NOMO-1 treated with DMSO at 0.1 percent for 48 hours (cell line): ENCODE data around the gene NELFB.

Experiments used
- DNase-seq: peaks from one replicate; lab custom pipeline; 2025; ENCODE audit not compliant: unreplicated experiment; lab: John Stamatoyannopoulos, UW

The NELFB gene

DNA sequence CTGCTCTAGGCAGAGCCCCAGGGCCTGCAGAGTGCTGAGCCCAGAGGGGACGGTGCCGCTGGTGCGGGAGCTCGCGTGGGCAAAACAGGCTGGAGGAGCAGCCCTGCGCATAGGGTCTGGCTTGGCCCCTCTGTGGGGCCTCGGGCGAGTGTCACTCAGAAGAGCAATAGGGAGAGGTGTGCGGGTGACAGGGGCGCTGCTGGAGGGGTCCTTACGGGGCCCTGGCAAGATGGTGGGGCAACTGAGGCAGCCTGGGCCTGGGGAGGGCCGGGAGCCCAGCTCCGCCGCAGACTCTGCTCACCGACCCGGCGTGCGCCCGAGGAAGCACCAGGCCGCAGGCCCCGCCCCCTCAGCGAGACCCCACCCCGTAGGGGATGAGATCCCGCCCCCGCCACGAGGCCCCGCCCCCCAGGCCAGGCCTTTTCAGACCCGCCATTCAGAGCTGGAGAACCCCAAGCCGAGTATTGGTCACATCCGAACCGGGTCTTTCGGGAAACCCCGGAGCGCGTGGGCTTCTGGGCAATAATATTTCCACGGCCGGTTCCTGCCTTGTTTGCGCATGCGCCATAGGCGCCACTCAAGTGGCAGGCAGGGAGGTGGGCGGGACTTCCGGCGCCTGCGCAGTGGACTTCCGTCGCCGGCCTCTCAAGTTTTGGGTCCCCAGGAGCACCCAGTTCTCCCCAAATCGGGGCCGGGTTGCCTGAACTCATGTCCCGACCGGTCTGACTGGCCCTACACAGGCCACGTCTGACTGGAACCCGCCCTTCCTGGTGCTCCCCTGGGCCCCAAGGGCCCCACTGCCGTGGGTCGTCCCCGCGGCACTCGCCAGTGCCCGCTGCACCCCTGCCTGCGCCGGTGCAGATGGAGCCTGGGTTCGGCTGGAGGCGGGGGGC, 31.8 kb upstream of the NELFB start:
- DNase-seq: peak; percentile 99

DNA sequence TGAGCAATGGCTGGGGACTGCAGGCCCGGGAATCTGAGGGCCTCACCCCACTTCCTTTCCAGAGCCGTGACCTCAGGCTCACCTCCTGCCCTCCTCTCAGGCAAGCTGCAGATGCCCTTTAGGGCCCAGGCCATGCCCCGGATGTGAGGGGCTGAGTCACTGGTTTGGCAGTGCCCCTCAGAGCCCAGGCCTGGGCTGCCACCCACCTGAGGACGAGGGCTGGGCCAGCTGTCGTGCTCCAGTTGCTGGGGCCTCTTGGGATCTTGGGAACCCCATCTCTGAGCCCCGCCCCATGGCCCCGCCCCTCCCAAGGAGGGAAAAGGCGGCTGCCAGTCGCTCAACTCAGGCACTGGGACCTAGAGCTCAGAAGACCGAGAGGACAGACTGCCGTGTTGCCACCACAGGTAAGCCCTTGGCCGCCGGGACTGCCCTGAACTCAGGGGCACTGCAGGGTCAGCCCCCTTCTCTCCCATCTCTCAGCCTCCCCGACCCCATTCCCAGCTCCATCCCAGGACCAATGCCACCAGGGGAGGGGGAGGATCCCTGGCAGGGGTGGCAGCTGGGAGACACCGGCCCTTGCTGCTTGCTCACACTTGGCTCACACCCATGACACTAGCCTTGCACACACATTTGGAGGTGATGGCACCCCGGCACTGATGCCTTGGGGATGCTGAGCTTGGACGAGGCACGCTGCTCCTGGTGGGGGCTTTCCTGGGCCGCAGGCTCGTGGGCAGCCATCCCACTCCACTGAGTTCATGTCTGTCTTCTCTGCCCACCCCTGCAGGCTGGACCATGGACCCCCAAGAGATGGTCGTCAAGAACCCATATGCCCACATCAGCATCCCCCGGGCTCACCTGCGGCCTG, 30.1 kb upstream of the NELFB start, which contains the start of gene CYSRT1:
TSS of gene CYSRT1 (plus strand) at position 345 of the 865 bp plus-strand sequence. CDS start at position 793, 448 bp downstream.
- DNase-seq: peak; percentile 18

DNA sequence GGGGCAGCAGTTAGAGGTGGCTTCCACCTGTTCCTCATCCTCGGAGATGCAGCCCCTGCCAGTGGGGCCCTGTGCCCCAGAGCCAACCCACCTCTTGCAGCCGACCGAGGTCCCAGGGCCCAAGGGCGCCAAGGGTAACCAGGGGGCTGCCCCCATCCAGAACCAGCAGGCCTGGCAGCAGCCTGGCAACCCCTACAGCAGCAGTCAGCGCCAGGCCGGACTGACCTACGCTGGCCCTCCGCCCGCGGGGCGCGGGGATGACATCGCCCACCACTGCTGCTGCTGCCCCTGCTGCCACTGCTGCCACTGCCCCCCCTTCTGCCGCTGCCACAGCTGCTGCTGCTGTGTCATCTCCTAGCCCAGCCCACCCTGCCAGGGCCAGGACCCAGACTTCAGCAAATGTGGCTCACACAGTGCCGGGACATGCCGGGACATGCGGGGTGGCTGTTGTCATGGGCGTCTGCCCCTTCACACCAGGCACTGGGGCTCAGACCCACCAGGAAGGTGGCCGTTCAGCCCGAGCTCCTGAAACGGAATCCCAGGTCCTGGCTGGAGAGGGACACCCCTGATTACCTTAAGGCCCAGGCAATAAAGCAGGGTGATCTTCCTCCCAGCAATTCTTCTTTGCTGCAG, 29.3 kb upstream of the NELFB start:
- no peak for DNase-seq

DNA sequence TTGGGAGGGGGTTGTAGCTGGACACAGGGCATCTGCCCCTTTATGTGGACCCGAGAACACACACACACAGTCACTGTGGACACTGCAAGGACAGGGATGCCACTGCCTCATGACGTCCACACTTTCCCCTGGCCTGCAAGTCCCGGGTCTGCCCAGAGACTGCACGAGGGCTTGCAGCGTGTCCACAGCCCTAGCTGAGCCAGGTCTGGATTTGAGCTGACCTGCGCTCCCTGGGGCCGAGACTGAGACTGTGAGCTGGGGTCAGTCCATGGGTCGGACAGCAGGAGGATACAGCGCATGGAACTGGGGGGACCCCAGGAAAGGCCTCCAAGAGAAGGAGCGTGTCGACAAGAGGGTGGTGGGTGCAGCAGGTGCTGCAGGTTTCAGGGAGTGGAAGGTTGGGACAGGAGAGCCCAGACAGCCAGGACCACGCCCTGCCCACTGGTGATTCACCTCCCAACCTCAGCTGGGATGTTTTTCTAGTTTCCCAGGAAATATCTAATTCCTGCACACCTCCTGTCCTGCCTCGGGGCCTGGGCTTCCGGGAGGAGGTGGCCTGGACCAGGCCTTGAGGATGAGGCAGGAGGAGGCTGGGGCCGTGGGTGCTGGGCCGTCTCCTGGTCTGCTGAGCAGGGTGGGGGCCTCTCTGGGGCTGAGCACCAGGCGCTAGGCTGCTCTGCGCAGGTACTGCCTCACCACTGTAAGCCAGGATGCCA, 28.6 kb upstream of the NELFB start:
- no peak for DNase-seq

DNA sequence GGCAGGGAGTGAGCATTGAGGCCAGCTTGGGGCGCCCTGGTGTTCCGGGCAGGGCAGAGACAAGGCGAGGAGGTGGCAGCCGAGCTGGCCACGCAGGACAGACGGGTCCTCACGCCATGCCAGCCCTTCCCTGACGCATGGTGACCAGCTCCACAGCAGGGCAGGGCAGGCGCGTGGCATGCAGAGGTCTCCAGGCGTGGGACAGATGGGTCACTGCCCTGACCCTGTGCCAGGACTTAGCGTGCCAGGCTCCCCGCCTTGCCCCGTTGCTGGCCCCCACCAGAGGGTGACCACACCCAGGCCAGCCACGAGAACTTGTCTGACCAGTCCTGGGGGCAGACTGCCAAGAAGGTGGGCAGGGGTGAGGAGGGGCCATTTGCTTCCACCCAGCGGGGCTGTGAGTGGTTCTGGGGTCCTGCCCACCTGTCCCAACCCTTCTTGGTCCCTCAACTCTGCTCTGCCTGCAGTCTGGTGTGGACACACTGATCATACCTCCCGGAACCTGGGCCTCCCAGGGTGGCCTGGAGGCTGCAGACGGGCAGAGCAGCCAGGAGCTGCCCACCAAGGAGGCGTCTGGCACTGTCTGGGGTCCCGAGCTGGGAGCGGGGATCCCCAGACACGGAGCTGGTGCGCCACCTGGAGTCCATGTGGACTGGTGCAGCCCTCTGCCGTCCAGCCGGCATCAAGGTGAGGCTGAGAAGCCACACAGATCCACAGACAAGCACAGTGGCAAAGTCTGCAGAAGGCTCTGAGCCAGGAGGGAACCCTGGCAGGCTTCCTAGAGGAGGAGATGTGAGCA, 27.9 kb upstream of the NELFB start, which contains the start of gene RNF224:
TSS of gene RNF224 (plus strand) at position 449 of the 799 bp plus-strand sequence. CDS start 834 bp downstream, outside the sequence.
- peak; percentile 83 for DNase-seq

DNA sequence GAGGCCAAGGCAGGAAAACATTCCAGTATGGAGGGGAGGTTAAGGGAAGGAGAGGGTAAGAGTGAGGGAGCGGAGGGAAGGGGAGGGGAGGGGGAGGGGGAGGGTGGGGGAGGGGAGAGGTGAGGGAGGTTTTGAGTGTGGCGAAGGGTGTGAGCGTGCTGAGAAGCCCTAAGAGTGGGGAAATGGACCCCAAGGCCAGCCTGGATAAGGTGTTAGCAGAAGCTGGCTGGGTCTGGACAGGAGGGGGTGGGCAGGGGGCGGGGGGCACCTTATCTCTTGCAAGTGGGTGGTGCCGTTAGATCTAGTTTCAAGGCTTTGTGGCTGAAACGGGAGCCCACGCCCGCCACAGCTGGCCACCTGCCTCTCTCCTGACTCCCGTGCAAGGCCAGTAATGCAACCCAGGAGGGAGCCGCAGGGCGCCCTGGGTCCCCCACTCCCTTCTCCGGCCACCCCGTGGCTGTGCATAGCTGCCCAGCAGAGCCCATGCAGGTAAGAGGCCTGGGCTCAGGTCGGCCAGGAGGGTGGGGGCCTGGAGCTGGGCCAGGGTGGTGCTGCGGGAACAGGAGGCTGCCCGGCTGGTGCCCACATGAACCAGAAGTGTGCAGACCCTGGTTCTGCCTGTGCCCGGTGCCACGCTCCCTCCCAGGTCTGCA, 27.1 kb upstream of the NELFB start:
- no peak for DNase-seq

DNA sequence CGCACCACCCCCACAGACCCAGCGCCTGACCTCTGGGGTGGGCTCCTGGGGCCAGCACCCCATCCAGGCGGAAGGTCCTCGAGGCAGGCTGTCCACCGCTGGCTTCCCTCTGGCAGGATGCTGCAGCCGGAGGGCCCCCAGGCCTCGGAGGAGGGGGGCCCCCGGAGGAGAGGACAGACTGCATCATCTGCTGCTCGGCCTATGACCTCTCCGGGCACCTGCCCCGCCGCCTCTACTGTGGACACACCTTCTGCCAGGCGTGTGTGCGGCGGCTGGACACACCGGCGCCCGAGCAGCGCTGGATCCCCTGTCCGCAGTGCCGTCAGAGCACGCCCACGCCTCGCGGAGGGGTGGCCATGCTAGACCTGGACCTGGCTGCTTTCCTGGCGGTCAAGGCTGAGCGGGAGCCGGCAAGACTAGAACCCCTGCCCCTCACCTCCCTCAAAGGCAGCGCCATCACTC, 26.6 kb upstream of the NELFB start:
- DNase-seq: no peak

DNA sequence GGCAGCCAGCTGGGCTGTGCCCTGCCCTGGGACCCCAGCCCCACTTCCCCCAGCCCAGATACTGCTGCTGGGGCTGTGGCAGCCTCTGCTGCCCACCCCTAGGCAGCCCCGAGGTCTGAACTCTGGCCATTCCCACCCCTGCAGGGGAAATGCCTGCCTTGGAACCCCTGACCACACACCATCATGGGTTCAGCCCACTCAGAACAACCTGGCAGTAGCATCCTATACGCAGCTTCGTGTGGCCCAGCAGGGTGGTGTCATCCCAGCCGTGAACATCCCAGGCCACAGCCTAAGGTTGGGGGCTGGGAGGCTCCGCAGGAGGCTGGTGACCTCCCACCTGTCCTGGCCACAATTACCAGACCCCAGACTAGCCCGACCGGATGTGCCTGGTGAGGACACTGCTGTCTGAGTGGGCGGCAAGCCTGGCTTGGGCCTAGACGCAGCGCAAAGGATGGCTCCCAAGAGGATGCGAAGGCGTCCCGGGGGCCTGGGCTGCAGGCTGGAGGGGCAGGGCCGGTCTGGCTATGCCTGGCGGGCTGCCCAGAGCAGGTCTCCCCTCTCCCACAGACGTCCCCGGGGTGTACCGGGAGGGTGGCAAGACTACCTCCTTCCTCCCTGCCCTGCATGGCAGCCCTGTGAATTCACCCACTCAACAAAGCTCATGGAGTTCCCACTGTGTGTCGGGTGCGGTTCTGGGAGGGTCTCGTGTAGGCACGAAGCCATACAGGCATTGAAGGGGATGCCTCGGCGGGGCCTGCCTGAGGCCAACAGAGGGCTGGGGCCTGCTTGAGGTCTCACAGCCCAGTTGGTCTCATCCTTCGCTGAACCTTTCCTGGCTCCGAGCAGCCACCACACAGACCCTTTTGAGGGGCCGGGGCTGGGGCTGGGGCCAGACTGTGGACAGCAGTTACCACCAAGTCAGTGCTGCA, 25.9 kb upstream of the NELFB start:
- DNase-seq: no peak

DNA sequence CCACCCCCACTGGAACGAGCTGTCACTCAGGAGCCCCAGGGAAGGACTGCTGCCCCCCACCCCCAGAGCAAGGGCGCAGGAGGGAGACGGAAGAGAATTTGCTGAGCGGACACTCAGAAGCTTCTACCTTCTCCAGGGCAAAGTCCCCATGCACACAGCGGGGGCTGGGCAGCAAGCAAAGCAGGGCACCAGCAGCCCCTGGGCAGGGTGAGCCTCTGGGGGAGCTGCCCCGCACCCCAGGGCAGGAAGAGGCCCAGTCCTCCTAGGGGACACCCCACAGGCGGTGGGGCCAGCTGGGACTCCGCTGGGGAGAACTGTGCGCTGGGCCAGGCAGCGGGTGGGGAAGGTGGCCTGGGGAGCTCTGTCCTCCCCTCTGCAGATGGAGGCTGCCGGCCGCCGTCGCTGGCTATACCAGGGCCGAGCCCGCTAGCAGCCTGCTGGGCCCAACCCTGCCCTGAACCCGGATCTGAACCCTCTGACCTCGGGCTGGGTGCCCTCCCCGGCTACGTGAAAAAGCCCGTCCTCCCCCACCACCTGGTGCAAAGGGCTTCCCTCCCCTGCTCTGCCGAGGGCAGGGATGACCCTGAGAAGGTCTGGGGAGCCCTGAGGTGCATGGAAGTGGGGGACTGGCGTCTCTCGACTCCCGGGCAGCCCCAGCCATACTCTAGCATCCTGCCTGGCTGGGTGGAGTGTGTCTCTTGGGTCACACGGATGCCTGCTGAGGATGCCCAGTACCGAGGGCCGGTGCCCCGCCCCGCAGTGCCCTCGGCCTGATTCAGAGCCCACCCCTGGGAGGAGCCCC, 25.0 kb upstream of the NELFB start:
- no peak for DNase-seq

DNA sequence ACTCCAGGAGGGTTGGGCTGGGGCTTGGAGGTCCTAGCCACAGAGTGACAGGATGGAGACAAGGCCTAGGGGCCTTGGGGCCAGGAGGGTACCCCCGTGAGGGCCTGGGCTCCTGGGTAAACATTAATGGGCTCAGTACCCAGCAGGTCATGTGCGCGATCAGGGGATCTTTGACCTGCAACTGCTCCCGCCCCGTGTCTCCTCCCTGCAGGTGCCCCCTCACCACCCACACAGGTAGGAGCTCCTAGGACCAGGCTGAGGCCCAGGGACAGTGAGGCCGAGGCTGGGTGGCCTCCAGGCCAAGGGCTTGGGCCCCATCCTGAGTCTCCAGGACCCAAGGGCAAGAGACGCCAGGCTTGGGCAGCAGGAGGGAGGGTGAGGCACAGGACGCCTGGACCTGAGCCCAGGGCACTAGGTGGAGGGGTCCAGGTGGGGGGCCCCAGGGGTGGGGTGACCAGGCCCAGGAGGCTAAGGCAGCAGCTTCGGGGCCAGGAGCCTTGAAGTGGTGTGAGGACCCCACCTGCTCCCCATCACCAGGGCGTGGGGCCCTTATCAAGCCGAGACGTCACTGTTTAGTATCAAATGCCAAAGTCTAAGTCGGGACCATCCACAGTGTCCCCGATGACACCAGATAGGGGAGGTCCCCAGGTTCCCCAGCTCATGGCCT, 24.3 kb upstream of the NELFB start, which contains the start of gene SLC34A3:
TSS of gene SLC34A3 (plus strand) at position 197 of the 667 bp plus-strand sequence. CDS start 802 bp downstream, outside the sequence.
- no peak for DNase-seq

DNA sequence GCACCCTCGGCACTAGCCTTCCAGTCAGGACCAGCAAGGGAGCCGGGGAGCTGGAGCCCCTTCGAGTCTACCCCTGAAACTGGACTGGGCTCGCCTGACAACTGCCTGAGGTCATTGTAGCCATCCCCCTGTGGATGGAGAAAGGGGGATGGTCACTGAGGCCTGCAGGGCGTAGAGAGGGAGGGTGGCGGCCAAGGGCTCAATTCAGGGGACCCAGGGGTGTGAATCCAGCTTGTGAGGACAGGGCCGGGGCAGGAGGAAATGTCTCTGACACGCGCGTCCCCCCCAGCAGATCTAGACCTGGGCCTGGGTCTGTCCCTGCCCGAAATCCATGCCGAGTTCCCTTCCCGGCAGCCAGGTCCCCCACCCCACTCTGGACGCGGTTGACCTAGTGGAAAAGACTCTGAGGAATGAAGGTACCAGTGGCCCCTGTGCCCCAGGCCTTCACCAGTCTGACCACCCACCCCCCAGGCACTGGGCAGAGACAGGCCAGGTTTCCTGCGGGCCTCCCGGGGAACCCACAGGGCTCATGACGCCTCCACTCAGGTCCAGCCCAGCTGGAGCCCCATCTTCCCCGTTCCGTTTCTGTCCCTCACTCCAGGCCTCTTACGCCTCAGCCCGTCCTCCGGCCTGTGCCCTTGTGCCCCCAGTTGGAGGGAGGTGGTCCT, 23.6 kb upstream of the NELFB start:
- DNase-seq: no peak

DNA sequence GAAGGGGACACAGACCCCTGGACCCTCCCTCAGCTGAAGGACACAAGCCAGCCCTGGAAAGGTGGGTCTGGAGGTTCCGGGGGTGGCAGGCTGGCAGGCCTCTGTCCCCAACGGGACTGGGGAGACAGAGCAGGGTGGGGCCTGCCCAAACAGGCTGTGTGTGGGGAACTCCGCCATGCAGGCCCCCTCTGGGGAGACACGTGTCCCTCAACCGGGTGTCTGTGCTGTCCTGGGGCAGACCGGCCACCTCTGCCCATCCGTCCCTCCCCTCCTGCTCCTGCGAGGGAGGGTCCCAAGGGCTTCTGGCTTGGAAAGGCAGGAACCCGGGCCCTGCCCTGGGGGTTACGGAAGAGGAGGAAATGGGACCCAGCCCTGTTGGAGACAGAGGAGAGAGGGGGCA, 23.0 kb upstream of the NELFB start:
- DNase-seq: no peak

DNA sequence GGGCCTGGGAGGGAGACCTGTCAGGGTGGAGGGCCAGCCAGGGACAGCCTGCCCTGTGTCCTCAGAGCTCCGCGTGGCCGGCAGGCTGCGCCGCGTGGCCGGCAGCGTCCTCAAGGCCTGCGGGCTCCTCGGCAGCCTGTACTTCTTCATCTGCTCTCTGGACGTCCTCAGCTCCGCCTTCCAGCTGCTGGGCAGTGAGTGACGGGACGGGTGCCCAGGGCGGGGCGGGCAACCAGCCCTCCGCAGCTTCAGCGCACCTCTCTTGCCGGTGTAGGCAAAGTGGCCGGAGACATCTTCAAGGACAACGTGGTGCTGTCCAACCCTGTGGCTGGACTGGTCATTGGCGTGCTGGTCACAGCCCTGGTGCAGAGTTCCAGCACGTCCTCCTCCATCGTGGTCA, 22.6 kb upstream of the NELFB start:
- DNase-seq: no peak

DNA sequence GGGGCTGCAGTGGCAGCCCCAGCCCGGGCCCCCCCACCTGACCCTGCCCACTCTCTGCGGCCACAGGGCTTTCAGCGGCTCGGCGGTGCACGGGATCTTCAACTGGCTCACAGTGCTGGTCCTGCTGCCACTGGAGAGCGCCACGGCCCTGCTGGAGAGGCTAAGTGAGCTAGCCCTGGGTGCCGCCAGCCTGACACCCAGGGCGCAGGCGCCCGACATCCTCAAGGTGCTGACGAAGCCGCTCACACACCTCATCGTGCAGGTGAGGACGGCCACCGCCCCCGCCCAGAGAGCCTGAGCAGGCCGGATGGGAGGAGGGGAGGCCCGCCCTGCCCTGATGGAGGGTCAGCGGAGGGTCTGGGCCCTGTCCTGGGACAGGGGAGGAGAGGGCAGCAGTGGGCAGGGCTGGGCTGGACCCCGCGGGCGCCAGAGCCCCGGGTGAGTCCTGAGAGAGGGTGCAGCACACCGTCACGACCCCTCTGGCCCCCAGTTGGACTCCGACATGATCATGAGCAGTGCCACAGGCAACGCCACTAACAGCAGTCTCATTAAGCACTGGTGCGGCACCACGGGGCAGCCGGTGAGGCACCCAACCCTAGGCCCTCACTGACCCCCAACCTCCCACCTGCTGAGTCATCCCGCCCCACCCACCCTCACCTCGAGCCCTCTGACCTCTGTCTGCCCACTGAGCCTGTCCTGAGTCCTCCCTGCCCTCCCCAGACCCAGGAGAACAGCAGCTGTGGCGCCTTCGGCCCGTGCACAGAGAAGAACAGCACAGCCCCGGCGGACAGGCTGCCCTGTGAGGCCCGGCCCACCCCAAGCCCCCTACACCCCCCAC, 21.8 kb upstream of the NELFB start:
- no peak for DNase-seq

DNA sequence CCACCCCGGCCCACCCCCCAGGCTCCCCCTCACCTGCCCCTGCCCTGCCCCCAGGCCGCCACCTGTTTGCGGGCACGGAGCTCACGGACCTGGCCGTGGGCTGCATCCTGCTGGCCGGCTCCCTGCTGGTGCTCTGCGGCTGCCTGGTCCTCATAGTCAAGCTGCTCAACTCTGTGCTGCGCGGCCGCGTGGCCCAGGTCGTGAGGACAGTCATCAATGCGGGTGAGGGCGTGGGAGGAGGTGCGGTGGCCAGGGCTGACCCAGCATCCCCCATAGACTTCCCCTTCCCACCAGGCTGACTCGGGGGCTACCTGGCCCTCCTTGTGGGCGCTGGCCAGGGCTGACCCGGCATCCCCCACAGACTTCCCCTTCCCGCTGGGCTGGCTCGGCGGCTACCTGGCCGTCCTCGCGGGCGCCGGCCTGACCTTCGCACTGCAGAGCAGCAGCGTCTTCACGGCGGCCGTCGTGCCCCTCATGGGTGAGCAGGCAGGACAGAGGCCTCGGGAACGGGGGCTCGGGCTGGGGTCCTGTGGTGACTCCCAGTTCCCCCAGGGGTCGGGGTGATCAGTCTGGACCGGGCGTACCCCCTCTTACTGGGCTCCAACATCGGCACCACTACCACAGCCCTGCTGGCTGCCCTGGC, 21.0 kb upstream of the NELFB start:
- no peak for DNase-seq
